OCI-LY7 (cell line): ENCODE measurements around the gene CYP2D6. TPM values are rescaled to one million over a fixed set of nuclear protein-coding genes. Genes with fewer than 3 reads are reported as not detected.

Experiments
- BruUV-seq: library from RNA; stranded (reverse); fragments of 400-500 nt; replicated peaks from 2 replicates; lab custom pipeline; 2021; lab: Mats Ljungman, UMichigan
- CTCF ChIA-PET: fragments of 300-600 bp; sonication (Branson Sonifier 250); formaldehyde crosslinking; loops from one replicate; lab custom pipeline; 2022; ENCODE audit warnings: antibody characterized with exemption; ENCODE audit not compliant: unreplicated experiment; lab: Charles Lee
- POLR2A ChIA-PET: fragments of 300-600 bp; sonication (Branson Sonifier 250); formaldehyde crosslinking; loops from one replicate; lab custom pipeline; 2022; ENCODE audit warnings: antibody characterized with exemption; lab: Charles Lee
- DNase-seq: peaks from one replicate; pipeline ENCODE4 v3.0.0-alpha.2; 2015; ENCODE audit warnings: low spot score
- H2AFZ ChIP-seq: fragments of 200-600 bp; sonication (generic), shearing (Covaris generic); 2 replicates; pipeline ENCODE4 v1.6.1; 2014; ENCODE audit warnings: mild to moderate bottlenecking, antibody characterized with exemption, low read length, moderate library complexity
- H3K27ac ChIP-seq: fragments of 200-600 bp; sonication (generic); 2 replicates; pipeline ENCODE4 v1.5.1; 2014; ENCODE audit warnings: mixed run types, low read depth, mild to moderate bottlenecking, moderate library complexity, low read length, inconsistent platforms; ENCODE audit not compliant: poor library complexity, severe bottlenecking
- H3K36me3 ChIP-seq: fragments of 200-600 bp; sonication (generic); 2 replicates; pipeline ENCODE4 v1.6.1; 2014; ENCODE audit warnings: mild to moderate bottlenecking, antibody characterized with exemption, low read length, moderate library complexity, mixed read lengths; ENCODE audit not compliant: insufficient read depth
- H3K4me1 ChIP-seq: fragments of 200-600 bp; sonication (generic); 2 replicates; pipeline ENCODE4 v1.5.1; 2014; ENCODE audit warnings: mild to moderate bottlenecking, low read length; ENCODE audit not compliant: insufficient read depth, poor library complexity, severe bottlenecking
- H3K4me2 ChIP-seq: fragments of 200-600 bp; sonication (generic); 2 replicates; pipeline ENCODE4 v1.6.1; 2014; ENCODE audit warnings: mild to moderate bottlenecking, low read length
- H3K4me3 ChIP-seq: fragments of 200-600 bp; sonication (generic); 2 replicates; pipeline ENCODE4 v1.5.1; 2014; ENCODE audit warnings: mild to moderate bottlenecking, low read depth, low read length; ENCODE audit not compliant: poor library complexity, severe bottlenecking
- H3K79me2 ChIP-seq: fragments of 200-600 bp; sonication (generic); 2 replicates; pipeline ENCODE4 v1.6.1; 2016; ENCODE audit warnings: low read depth, mild to moderate bottlenecking, low read length, moderate library complexity, mixed read lengths; ENCODE audit not compliant: insufficient read depth
- H3K9me2 ChIP-seq: fragments of 200-600 bp; sonication (generic); 2 replicates; pipeline ENCODE4 v1.6.1; 2016; ENCODE audit warnings: mild to moderate bottlenecking, low read length, mixed read lengths; ENCODE audit not compliant: insufficient read depth
- H3K9me3 ChIP-seq: fragments of 200-600 bp; sonication (generic); 2 replicates; pipeline ENCODE4 v1.6.1; 2014; ENCODE audit warnings: mild to moderate bottlenecking, mixed run types, low read length, mixed read lengths
- H4K20me1 ChIP-seq: fragments of 200-600 bp; sonication (generic); 2 replicates; pipeline ENCODE4 v1.6.1; 2014; ENCODE audit warnings: mild to moderate bottlenecking, antibody characterized with exemption, low read length, moderate library complexity, mixed read lengths; ENCODE audit not compliant: insufficient read depth
- CTCF ChIP-seq: fragments of 200-600 bp; sonication (generic); conservative IDR thresholded peaks from 2 replicates; pipeline ENCODE4 v1.5.1; 2014; ENCODE audit warnings: mild to moderate bottlenecking, antibody characterized with exemption, low read length, moderate library complexity, mixed read lengths
- EZH2phosphoT487 ChIP-seq: fragments of 200-600 bp; sonication (generic); IDR thresholded peaks from 2 replicates; pipeline ENCODE4 v1.6.1; 2018; ENCODE audit warnings: low read depth, borderline replicate concordance, mild to moderate bottlenecking, mixed run types, antibody characterized with exemption, low read length, moderate library complexity, mixed read lengths
- intact Hi-C: fragments of 100-400 bp; cut with micrococcal nuclease; formaldehyde crosslinking; loops from one replicate; pipeline ENCODE4 v1.10.0; 2022; ENCODE audit not compliant: unreplicated experiment
- total RNA-seq, 2 experiments: library from RNA; depleted of rRNA in 1 of 2; stranded (reverse); fragments of >200 nt in 1 of 2; shearing (Covaris generic) in 1 of 2; gene quantifications; 2 replicates each; pipeline ENCODE4 v1.2.3, GENCODE V29; 2014 to 2022

The CYP2D6 gene
- total RNA-seq, 2 experiments from 2014 or later, result 3.0 to 4.1 TPM

- peaks cover 5% of the 10 kb centered on the region; the same call in 1 of the 2 replicates for H3K79me2 ChIP-seq
- H3K9me2 ChIP-seq, result no peaks in the 10 kb centered on the region
- BruUV-seq, result no TSS peak
- no peak overlapping the region for H3K4me2 ChIP-seq
- H3K4me1 ChIP-seq, result peaks cover 25% of the 10 kb centered on the region
- no peak overlapping the region for H3K4me3 ChIP-seq
- peaks cover 38% of the 10 kb centered on the region for H3K36me3 ChIP-seq
- DNase-seq, result no peak
- H2AFZ ChIP-seq, result no peak overlapping the region
- POLR2A ChIA-PET, result interaction anchor here (1.1 kb wide), 2 partner anchors 14 to 19 kb away, joined by 3 read pairs; no protein-coding TSS in a partner anchor
- H3K9me3 ChIP-seq, result no peaks in the 10 kb centered on the region
- TF ChIP-seq EZH2phosphoT487 (no peak), CTCF (no peak)
- no peaks in the 10 kb centered on the region for H4K20me1 ChIP-seq
- H3K27ac ChIP-seq, result no peak overlapping the region
- CTCF ChIA-PET, result no interaction called here
- intact Hi-C loops, result no loop called here
Observed at GRCh38 chr22:42173183-42173926, 42.7 kb upstream of the CYP2D6 start.

DNA sequence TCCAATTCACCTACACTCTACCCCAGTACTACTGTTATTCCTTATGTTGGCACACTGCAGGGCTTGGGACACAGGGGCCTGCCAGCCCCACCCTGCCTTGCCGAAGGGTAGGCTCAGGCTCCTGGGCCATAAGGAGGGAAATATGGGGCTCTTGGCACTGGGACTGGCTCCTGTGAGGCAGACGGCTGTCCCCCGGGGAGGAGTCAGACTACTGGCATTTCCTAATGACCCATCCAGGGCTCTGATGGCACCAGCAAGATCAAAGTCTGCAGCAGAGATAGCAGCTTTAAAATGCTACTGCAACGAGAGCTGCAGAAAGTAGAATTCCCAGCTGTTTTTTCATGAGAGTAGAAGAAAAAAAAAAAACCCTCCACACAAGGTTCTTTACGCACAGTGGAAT, 42.2 kb upstream of the CYP2D6 start:
- Histone ChIP-seq H3K27ac (peak overlapping the region; percentile 18), H3K9me3 (no peaks in the 10 kb centered on the region), H3K4me2 (peak overlapping the region; percentile 2; the same call in 1 of the 2 replicates), H3K4me1 (peaks cover 25% of the 10 kb centered on the region), H3K4me3 (no peak overlapping the region), H3K9me2 (no peaks in the 10 kb centered on the region), H3K79me2 (peaks cover 5% of the 10 kb centered on the region; the same call in 1 of the 2 replicates), H4K20me1 (no peaks in the 10 kb centered on the region), H2AFZ (no peak overlapping the region), H3K36me3 (peaks cover 38% of the 10 kb centered on the region)
- CTCF ChIA-PET, result interaction anchor here (0.6 kb wide), 1 partner anchor 124 kb away, joined by 4 read pairs; no protein-coding TSS in a partner anchor
- DNase-seq, result no peak
- POLR2A ChIA-PET, result interaction anchor here (1.1 kb wide), 2 partner anchors 13 to 20 kb away, joined by 3 read pairs; no protein-coding TSS in a partner anchor
- TF ChIP-seq CTCF (no peak), EZH2phosphoT487 (no peak)
- intact Hi-C loops, result no loop called here
- BruUV-seq, result no TSS peak
